RPMI7951 (cell line): Measurements from ENCODE around the gene DESI2. TPM values are rescaled to one million over a fixed set of nuclear protein-coding genes. Genes with fewer than 3 reads are reported as not detected.
A peak's percentile ranks its signal among the peaks of the same experiment; 100 is the strongest.
"Not testable (repeated sequence)": the region's sequence is repeated elsewhere in the genome, so short reads cannot be mapped to it uniquely, and the experiment has no call there.

ENCODE experiments used
- DNase-seq: peaks from one replicate; pipeline ENCODE4 v3.0.0-alpha.2; 2012; ENCODE audit warnings: low read depth
- total RNA-seq: library from RNA; depleted of rRNA; stranded (reverse); fragments of >200 nt; shearing (Covaris generic); gene quantifications from 2 replicates; pipeline ENCODE4 v1.2.3, GENCODE V29; 2014

The DESI2 gene
- total RNA-seq, 1 experiment from 2014 or later, result 71.4 TPM

- DNase-seq, result peak; percentile 7
Observed at GRCh38 chr1:244654108-244655038, 1.4 kb downstream of the DESI2 start.

- no peak for DNase-seq
Observed at GRCh38 chr1:244655186-244655585, 2.3 kb downstream of the DESI2 start.

- no peak for DNase-seq
Observed at GRCh38 chr1:244657421-244657820, 4.5 kb downstream of the DESI2 start.

GRCh38 chr1:244659694-244660093 lies 6.8 kb downstream of the DESI2 start:
- no peak for DNase-seq

GRCh38 chr1:244660595-244660994 lies 7.7 kb downstream of the DESI2 start:
- no peak for DNase-seq

- not testable (repeated sequence) for DNase-seq
Observed at GRCh38 chr1:244661569-244662312, 8.8 kb downstream of the DESI2 start.

- no peak for DNase-seq
Observed at GRCh38 chr1:244662599-244662998, 9.7 kb downstream of the DESI2 start.

- DNase-seq, result no peak
Observed at GRCh38 chr1:244664353-244664752, 11.4 kb downstream of the DESI2 start.

GRCh38 chr1:244665771-244666217 lies 12.9 kb downstream of the DESI2 start:
- DNase-seq, result peak; percentile 28

GRCh38 chr1:244666672-244667418 lies 13.9 kb downstream of the DESI2 start:
- not testable (repeated sequence) for DNase-seq

GRCh38 chr1:244667797-244668196 lies 14.9 kb downstream of the DESI2 start:
- DNase-seq, result no peak

GRCh38 chr1:244672946-244673682 lies 20.2 kb downstream of the DESI2 start:
- DNase-seq, result peak; percentile 36

GRCh38 chr1:244674446-244674845 lies 21.5 kb downstream of the DESI2 start:
- no peak for DNase-seq

- no peak for DNase-seq
Observed at GRCh38 chr1:244675167-244675566, 22.2 kb downstream of the DESI2 start.

GRCh38 chr1:244678697-244679096 lies 25.8 kb downstream of the DESI2 start:
- no peak for DNase-seq

- no peak for DNase-seq
Observed at GRCh38 chr1:244680667-244681066, 27.7 kb downstream of the DESI2 start.

GRCh38 chr1:244682087-244682486 lies 29.2 kb downstream of the DESI2 start:
- not testable (repeated sequence) for DNase-seq

GRCh38 chr1:244695937-244696336 lies 43.0 kb downstream of the DESI2 start:
- DNase-seq, result no peak

GRCh38 chr1:244699741-244700140 lies 46.8 kb downstream of the DESI2 start:
- DNase-seq, result no peak

GRCh38 chr1:244700808-244701207 lies 47.9 kb downstream of the DESI2 start:
- DNase-seq, result no peak

GRCh38 chr1:244702620-244703019 lies 49.7 kb downstream of the DESI2 start:
- no peak for DNase-seq
